ENCODE results near the gene MGLL.
"Not testable (repeated sequence)": the region's sequence is repeated elsewhere in the genome, so short reads cannot be mapped to it uniquely, and the experiment has no call there.

Gene MGLL

DNA sequence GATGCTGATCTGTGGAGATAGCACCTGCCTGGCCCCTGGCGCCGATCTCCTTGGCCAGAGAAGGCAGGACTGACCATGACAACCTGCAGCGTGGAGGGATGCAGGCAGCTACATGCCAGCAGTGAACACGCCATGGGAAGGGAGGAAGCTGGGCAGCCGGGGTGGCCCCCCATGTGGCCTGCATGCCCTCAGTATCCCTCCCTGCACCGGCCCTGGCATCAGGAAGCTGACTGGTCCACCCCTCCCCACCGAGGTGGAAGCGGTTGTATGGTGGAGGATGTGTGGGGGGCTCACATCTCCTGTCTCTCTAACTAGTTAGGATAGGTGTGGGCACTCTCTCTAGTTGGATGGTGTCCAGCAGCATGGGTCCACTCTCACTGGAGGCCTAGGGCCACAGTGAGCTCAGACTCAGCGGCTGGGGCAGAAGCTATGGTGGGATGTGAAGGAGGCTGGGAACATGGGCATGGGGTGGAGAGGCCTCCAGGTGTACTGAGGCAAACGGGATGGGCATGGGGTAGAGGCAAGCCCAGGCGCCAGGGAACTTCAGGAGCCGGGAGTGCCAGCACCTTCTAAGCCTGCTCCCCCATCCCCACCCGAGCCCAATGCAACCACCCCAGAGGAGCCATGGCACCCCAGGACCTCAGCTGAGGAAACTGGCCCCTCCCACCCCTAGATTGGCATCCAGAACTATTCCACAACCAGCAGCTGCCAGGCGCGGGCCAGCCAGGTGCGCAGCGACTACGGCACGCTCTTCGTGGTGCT is 151.4 kb downstream of the MGLL start:
- DNase-seq = no peak

- DNase-seq = no peak
These were observed 152.1 kb downstream of the MGLL start for GRCh38 chr3:127670229-127670559.

GRCh38 chr3:127669541-127670228 is 152.6 kb downstream of the MGLL start:
- DNase-seq = no peak

GRCh38 chr3:127668906-127669305 is 153.4 kb downstream of the MGLL start:
- DNase-seq = no peak

- no peak for DNase-seq
These were observed 155.1 kb downstream of the MGLL start for GRCh38 chr3:127667119-127667681.

DNA sequence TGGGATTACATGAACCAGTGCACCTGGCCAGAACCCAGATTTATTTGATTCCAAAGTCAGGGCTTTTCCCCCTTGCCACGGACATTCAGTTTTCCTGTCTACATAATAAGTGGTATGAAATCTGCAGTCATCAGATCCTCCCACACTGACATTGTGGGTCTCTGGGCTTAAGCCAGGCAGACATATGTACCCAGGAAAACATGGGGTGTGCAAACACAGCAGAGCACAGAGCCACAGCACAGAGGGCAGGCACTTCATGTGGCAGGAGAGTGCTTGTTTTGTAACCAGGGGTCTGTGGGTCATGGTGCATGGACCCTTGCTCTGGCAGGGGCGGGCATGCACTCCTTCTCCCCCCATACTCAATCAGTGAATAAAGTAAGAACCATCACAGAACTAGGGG is 155.6 kb downstream of the MGLL start:
- DNase-seq = no peak

DNA sequence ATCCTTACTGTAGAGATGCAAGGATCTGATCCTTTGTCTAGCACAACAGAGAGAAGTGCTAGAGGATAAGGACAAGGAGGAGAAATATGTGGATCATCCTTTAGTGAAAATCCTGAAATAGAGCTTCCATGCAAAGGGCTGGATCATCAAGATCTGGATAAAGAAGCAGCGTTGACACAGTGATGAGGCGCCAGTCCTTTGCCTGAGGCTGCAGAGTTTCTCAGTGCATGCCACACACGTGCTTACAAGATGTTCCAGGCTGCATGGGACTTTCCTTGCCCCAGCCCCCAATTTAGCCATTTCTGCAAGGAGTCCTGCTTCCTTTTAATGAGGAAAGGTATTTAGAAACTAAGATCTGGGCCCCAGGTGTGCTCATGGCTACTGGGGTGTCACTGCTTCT is 156.7 kb downstream of the MGLL start:
- no peak for DNase-seq

GRCh38 chr3:127665165-127665564 is 157.2 kb downstream of the MGLL start:
- DNase-seq = no peak

DNA sequence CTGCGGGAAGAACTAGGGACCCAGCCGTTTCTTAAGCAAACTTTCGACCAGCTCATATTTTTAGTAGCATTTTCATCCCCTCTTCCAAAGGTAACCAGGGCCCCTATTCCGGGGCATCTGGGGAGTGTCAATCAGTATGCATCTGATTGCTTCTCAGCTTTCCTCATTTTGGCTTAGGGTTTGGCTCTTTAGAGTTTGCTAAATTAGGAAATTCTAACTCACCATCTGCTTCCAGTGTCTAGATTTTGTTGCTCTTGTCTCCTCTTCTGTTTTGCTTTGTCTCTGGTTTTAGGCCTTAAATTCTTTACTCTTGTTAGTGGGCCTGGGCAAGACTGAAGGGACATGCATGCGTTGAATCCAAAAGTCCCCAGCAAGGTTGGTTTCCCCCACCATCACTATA is 159.2 kb downstream of the MGLL start:
- no peak for DNase-seq

- DNase-seq = no peak
These were observed 160.3 kb downstream of the MGLL start for GRCh38 chr3:127662001-127662469.

- no peak for DNase-seq
These were observed 160.7 kb downstream of the MGLL start for GRCh38 chr3:127661600-127661999.

DNA sequence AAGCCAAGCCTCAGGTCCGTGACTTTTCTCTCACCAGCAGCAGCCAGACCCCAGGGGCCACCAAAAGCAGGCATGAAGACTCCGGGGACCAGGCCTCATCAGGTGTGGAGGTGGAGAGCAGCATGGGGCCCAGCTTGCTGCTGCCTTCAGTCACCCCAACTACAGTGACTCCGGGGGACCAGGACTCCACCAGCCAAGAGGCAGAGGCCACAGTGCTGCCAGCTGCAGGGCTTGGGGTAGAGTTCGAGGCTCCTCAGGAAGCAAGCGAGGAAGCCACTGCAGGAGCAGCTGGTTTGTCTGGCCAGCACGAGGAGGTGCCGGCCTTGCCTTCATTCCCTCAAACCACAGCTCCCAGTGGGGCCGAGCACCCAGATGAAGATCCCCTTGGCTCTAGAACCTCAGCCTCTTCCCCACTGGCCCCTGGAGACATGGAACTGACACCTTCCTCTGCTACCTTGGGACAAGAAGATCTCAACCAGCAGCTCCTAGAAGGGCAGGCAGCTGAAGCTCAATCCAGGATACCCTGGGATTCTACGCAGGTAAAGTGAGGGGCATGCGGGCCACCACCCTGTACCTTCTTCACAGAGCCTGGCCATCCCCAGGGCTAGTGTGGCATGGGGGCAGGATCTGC is 161.6 kb downstream of the MGLL start:
- DNase-seq = no peak

- DNase-seq = no peak
These were observed 164.1 kb downstream of the MGLL start for GRCh38 chr3:127658234-127658633.

GRCh38 chr3:127656906-127657305 is 165.4 kb downstream of the MGLL start:
- DNase-seq = no peak

DNA sequence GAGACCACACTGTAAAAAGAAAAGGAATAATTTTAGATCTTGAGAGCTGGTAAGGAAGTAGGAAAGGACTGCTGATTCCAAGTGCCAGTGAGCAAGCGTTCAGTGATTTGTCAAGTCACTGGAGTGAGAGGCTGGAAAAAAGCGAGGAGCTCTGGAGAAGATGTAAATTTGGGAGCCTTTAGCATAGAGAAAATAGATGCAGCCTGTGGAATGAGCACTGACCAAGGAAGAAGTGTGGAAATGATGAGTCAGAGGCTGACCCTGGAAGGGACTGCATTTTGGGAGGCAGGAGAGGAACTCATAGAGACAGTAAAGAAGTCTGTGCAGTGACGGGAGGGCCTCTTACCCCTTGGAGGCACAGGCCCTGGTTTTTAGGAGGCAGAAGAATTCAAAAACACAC is 166.7 kb downstream of the MGLL start:
- DNase-seq = no peak

- not testable (repeated sequence) for DNase-seq
These were observed 167.3 kb downstream of the MGLL start for GRCh38 chr3:127654993-127655392.

DNA sequence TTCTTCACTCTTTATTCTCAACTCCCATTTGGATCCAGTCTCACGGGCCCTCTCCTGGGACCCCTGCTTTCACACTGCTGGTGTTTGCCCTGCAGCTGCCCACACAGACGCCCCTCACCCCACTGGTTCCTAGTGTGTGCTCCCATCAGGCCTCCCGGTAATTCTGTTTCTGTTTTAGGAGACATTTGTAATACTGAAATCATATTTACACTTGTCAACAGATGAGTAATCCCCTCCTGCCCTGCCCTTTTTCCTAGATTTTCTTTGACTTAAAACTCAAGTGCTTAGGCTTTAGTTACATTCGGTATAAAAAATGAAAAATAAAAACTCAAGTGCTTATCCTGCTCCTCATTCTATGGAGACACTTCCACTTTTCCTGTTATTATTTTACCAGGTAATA is 167.9 kb downstream of the MGLL start:
- no peak for DNase-seq

- peak; percentile 34 to 48 for DNase-seq
These were observed 169.9 kb downstream of the MGLL start for GRCh38 chr3:127652246-127652995.

GRCh38 chr3:127651516-127652172 is 170.7 kb downstream of the MGLL start:
- DNase-seq = no peak

DNA sequence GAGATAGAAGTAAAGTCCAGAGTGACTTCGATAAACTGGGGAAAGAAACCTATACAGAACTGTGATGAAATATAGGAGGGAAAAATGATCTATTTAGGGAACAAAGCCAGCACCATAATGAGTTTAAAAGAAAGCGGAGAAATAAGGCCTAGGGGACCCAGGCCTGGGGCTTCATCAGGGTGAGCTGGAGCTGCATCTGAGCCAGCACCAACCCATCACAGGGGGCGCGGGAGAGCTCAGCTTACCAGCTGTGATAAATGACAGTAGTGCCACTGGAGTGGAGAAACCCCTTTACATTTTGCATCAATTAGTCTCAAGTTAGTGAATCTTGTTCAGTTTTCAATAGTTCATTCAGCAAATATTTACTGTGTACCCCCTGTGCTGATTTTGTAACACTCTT is 172.1 kb downstream of the MGLL start:
- DNase-seq = no peak

DNA sequence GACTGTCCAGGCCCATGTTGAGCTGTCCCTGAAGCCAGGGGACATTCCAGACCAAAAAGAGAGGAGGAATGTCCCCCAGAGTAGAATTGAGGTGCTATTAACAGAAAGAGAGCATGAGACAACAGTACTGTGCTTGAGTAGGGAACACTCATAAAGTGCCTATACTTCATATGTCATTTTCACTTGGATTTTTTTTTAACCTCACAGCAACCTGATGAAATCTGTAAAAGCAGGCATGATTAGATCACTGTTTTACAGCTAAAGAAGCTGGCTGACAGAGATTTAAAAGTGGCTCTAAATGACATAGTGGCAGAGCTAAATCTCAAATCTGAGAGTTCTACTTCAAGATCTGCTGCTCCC is 174.5 kb downstream of the MGLL start:
- DNase-seq = no peak

GRCh38 chr3:127647166-127647844 is 175.0 kb downstream of the MGLL start:
- DNase-seq = no peak
